ENCODE measurements around the gene DNM3.
"Not testable (repeated sequence)": the region's sequence is repeated elsewhere in the genome, so short reads cannot be mapped to it uniquely, and the experiment has no call there.

DNM3 gene

GRCh38 chr1:172019976-172020375 is 178.7 kb downstream of the DNM3 start:
- no peak for DNase-seq (ENCODE audit: low read depth, low spot score)
- H3K9me3 ChIP-seq (ENCODE audit: low read depth, low read length), result peaks cover 3% of the 10 kb centered on the region; the same call in 1 of the 2 replicates
- TF ChIP-seq POLR2AphosphoS5 (IDR thresholded peaks at IDR 0.05; ENCODE audit: borderline replicate concordance, low read depth, low read length) (no peak), EZH2 (IDR thresholded peaks at IDR 0.05) (no peak), FOXP2 (optimal IDR thresholded peaks at IDR 0.05; ENCODE audit: control extremely low read depth, extremely low read length, insufficient read depth) (no peak)

GRCh38 chr1:172024516-172024915 is 183.2 kb downstream of the DNM3 start:
- H3K9me3 ChIP-seq (ENCODE audit: low read depth, low read length), result no peaks in the 10 kb centered on the region
- TF ChIP-seq EZH2 (IDR thresholded peaks at IDR 0.05) (no peak), POLR2AphosphoS5 (IDR thresholded peaks at IDR 0.05; ENCODE audit: borderline replicate concordance, low read depth, low read length) (no peak), FOXP2 (optimal IDR thresholded peaks at IDR 0.05; ENCODE audit: control extremely low read depth, extremely low read length, insufficient read depth) (no peak)
- no peak for DNase-seq (ENCODE audit: low read depth, low spot score)

More at GRCh38 chr1:172019976-172020375, 178.7 kb downstream of the DNM3 start:
- no peaks in the 10 kb centered on the region for H3K36me3 ChIP-seq (ENCODE audit: insufficient read depth, low read length)
- H3K27ac ChIP-seq, result no peak overlapping the region
- no peak overlapping the region for H3K9ac ChIP-seq (ENCODE audit: insufficient read length)
- H3K4me3 ChIP-seq, result no peak overlapping the region

GRCh38 chr1:172024944-172025738 is 183.8 kb downstream of the DNM3 start:
- not testable (repeated sequence) for H3K27ac ChIP-seq; H3K9ac ChIP-seq (ENCODE audit: insufficient read length); H3K9me3 ChIP-seq (ENCODE audit: low read depth, low read length); H3K4me3 ChIP-seq; DNase-seq (ENCODE audit: low read depth, low spot score); H3K36me3 ChIP-seq (ENCODE audit: insufficient read depth, low read length)

More at GRCh38 chr1:172024516-172024915, 183.2 kb downstream of the DNM3 start:
- H3K27ac ChIP-seq, result no peak overlapping the region
- no peak overlapping the region for H3K9ac ChIP-seq (ENCODE audit: insufficient read length)
- H3K4me3 ChIP-seq, result no peak overlapping the region
- no peaks in the 10 kb centered on the region for H3K36me3 ChIP-seq (ENCODE audit: insufficient read depth, low read length)

DNA sequence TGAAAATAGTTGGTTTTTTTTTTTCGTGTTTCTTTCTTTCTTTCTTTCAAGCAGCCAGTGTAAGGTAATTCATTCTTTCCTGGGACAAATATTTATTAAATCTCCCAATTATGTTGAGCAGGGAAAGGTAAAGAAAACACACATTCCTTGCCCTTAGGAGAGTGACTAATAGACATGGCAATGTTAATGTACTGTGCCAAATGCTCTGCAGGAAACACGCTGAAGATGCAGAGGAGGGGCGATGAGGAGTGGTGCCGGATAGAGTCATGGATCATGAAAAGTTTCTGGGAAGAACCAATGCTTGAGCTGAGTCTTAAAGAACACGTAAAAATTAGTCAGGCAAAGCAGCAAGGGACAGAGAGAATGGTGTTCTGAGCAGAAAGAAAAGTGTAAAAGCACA is 199.2 kb downstream of the DNM3 start:
- H3K27ac ChIP-seq, result no peak overlapping the region
- H3K9ac ChIP-seq (ENCODE audit: insufficient read length), result no peak overlapping the region
- no peaks in the 10 kb centered on the region for H3K36me3 ChIP-seq (ENCODE audit: insufficient read depth, low read length)
- no peaks in the 10 kb centered on the region for H3K9me3 ChIP-seq (ENCODE audit: low read depth, low read length)
- no peak for DNase-seq (ENCODE audit: low read depth, low spot score)
- no peak overlapping the region for H3K4me3 ChIP-seq
- TF ChIP-seq EZH2 (IDR thresholded peaks at IDR 0.05), result no peak
- no peak for TF ChIP-seq POLR2AphosphoS5 (IDR thresholded peaks at IDR 0.05; ENCODE audit: borderline replicate concordance, low read depth, low read length)
- no peak for TF ChIP-seq FOXP2 (optimal IDR thresholded peaks at IDR 0.05; ENCODE audit: control extremely low read depth, extremely low read length, insufficient read depth)

- H3K27ac ChIP-seq, result no peak overlapping the region
Measured at GRCh38 chr1:172041102-172041501, 199.8 kb downstream of the DNM3 start.

GRCh38 chr1:172041742-172042141 is 200.4 kb downstream of the DNM3 start:
- no peak for DNase-seq (ENCODE audit: low read depth, low spot score)
- Histone ChIP-seq H3K36me3 (ENCODE audit: insufficient read depth, low read length) (no peaks in the 10 kb centered on the region), H3K9ac (ENCODE audit: insufficient read length) (no peak overlapping the region), H3K4me3 (no peak overlapping the region), H3K9me3 (ENCODE audit: low read depth, low read length) (no peaks in the 10 kb centered on the region), H3K27ac (no peak overlapping the region)
- no peak for TF ChIP-seq POLR2AphosphoS5 (IDR thresholded peaks at IDR 0.05; ENCODE audit: borderline replicate concordance, low read depth, low read length)
- no peak for TF ChIP-seq EZH2 (IDR thresholded peaks at IDR 0.05)
- TF ChIP-seq FOXP2 (optimal IDR thresholded peaks at IDR 0.05; ENCODE audit: control extremely low read depth, extremely low read length, insufficient read depth), result no peak

More at GRCh38 chr1:172041102-172041501, 199.8 kb downstream of the DNM3 start:
- DNase-seq (ENCODE audit: low read depth, low spot score), result no peak
- H3K9me3 ChIP-seq (ENCODE audit: low read depth, low read length), result no peaks in the 10 kb centered on the region
- TF ChIP-seq POLR2AphosphoS5 (IDR thresholded peaks at IDR 0.05; ENCODE audit: borderline replicate concordance, low read depth, low read length), result no peak
- no peak for TF ChIP-seq EZH2 (IDR thresholded peaks at IDR 0.05)
- no peak for TF ChIP-seq FOXP2 (optimal IDR thresholded peaks at IDR 0.05; ENCODE audit: control extremely low read depth, extremely low read length, insufficient read depth)
- H3K9ac ChIP-seq (ENCODE audit: insufficient read length), result no peak overlapping the region
- no peaks in the 10 kb centered on the region for H3K36me3 ChIP-seq (ENCODE audit: insufficient read depth, low read length)
- no peak overlapping the region for H3K4me3 ChIP-seq

GRCh38 chr1:172043900-172044299 is 202.6 kb downstream of the DNM3 start:
- no peak overlapping the region for H3K27ac ChIP-seq
- DNase-seq (ENCODE audit: low read depth, low spot score), result no peak
- TF ChIP-seq POLR2AphosphoS5 (IDR thresholded peaks at IDR 0.05; ENCODE audit: borderline replicate concordance, low read depth, low read length) (no peak), EZH2 (IDR thresholded peaks at IDR 0.05) (no peak), FOXP2 (optimal IDR thresholded peaks at IDR 0.05; ENCODE audit: control extremely low read depth, extremely low read length, insufficient read depth) (no peak)
- no peak overlapping the region for H3K4me3 ChIP-seq
- H3K9me3 ChIP-seq (ENCODE audit: low read depth, low read length), result no peaks in the 10 kb centered on the region
- no peak overlapping the region for H3K9ac ChIP-seq (ENCODE audit: insufficient read length)
- H3K36me3 ChIP-seq (ENCODE audit: insufficient read depth, low read length), result no peaks in the 10 kb centered on the region

DNA sequence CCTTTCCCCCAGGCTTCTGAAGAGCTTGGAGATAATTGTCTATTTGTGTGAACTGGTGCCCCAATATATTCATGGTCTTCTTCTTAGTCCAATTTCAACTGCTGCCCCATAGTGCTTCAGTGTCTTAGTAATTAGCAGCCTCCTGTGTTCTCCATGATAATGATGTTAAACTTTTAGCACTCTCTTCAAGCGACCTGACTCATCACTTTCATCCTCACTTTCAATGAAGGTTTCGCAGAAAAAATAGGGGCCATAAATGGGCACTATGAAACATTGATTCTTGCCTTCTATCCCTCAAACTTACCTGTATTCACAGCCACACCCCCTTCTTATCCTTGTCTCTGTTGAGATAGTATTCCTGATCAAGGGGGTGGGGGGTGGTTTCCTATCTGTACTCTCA is 210.6 kb downstream of the DNM3 start:
- Histone ChIP-seq H3K9me3 (ENCODE audit: low read depth, low read length) (no peaks in the 10 kb centered on the region), H3K27ac (no peak overlapping the region), H3K36me3 (ENCODE audit: insufficient read depth, low read length) (no peaks in the 10 kb centered on the region), H3K9ac (ENCODE audit: insufficient read length) (no peak overlapping the region), H3K4me3 (no peak overlapping the region)
- DNase-seq (ENCODE audit: low read depth, low spot score), result no peak
- no peak for TF ChIP-seq FOXP2 (optimal IDR thresholded peaks at IDR 0.05; ENCODE audit: control extremely low read depth, extremely low read length, insufficient read depth)
- no peak for TF ChIP-seq EZH2 (IDR thresholded peaks at IDR 0.05)

DNA sequence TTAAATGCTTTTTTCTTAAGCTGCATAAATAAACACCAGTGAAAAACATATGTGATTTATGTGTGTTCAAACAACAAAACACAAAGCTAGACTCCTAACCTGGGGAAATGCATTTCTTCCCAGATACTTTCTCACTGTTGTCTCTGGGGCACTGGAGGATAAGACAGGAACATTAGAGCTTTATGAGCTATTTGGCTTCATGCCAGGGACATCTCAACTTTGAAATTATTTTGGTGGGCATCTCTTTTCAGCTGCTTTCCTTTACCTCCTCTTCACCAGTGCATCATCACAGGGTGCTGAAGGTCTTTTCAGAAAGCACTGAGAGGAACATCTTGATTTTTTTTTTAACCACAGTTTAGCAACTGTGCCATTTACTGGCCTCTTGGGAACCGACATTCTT is 212.9 kb downstream of the DNM3 start:
- TF ChIP-seq POLR2AphosphoS5 (IDR thresholded peaks at IDR 0.05; ENCODE audit: borderline replicate concordance, low read depth, low read length), result no peak
- Histone ChIP-seq H3K9ac (ENCODE audit: insufficient read length) (no peak overlapping the region), H3K27ac (no peak overlapping the region), H3K4me3 (no peak overlapping the region), H3K36me3 (ENCODE audit: insufficient read depth, low read length) (no peaks in the 10 kb centered on the region), H3K9me3 (ENCODE audit: low read depth, low read length) (no peaks in the 10 kb centered on the region)
- no peak for DNase-seq (ENCODE audit: low read depth, low spot score)

GRCh38 chr1:172055816-172056419 is 214.6 kb downstream of the DNM3 start:
- H3K36me3 ChIP-seq (ENCODE audit: insufficient read depth, low read length); H3K27ac ChIP-seq: not testable (repeated sequence)

More at GRCh38 chr1:172055816-172056419, 214.6 kb downstream of the DNM3 start:
- not testable (repeated sequence) for H3K9me3 ChIP-seq (ENCODE audit: low read depth, low read length); H3K4me3 ChIP-seq; H3K9ac ChIP-seq (ENCODE audit: insufficient read length); DNase-seq (ENCODE audit: low read depth, low spot score)

Data from SK-N-MC (cell line).